Putamen (tissue), 1 donor: ENCODE measurements around the gene ARHGAP6.
"Not testable (repeated sequence)": the region's sequence is repeated elsewhere in the genome, so short reads cannot be mapped to it uniquely, and the experiment has no call there.

Source experiments
- DNase-seq: peaks from one replicate; pipeline ENCODE4 v3.0.0-alpha.2; 2016; ENCODE audit warnings: low spot score

The ARHGAP6 gene

GRCh38 chrX:11525685-11526084, 140.0 kb downstream of the ARHGAP6 start:
- no peak for DNase-seq

DNA sequence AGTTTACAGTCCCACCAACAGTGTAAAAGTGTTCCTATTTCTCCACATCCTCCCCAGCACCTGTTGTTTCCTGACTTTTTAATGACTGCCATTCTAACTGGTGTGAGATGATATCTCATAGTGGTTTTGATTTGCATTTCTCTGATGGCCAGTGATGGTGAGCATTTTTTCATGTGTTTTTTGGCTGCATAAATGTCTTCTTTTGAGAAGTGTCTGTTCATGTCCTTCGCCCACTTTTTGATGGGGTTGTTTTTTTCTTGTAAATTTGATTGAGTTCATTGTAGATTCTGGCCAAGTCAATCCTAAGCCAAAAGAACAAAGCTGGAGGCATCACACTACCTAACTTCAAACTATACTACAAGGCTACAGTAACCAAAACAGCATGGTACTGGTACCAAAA, 146.5 kb downstream of the ARHGAP6 start:
- DNase-seq = not testable (repeated sequence)

- no peak for DNase-seq
These were observed 155.9 kb downstream of the ARHGAP6 start for GRCh38 chrX:11509786-11510185.

GRCh38 chrX:11504234-11504633, 161.5 kb downstream of the ARHGAP6 start:
- DNase-seq = no peak

DNA sequence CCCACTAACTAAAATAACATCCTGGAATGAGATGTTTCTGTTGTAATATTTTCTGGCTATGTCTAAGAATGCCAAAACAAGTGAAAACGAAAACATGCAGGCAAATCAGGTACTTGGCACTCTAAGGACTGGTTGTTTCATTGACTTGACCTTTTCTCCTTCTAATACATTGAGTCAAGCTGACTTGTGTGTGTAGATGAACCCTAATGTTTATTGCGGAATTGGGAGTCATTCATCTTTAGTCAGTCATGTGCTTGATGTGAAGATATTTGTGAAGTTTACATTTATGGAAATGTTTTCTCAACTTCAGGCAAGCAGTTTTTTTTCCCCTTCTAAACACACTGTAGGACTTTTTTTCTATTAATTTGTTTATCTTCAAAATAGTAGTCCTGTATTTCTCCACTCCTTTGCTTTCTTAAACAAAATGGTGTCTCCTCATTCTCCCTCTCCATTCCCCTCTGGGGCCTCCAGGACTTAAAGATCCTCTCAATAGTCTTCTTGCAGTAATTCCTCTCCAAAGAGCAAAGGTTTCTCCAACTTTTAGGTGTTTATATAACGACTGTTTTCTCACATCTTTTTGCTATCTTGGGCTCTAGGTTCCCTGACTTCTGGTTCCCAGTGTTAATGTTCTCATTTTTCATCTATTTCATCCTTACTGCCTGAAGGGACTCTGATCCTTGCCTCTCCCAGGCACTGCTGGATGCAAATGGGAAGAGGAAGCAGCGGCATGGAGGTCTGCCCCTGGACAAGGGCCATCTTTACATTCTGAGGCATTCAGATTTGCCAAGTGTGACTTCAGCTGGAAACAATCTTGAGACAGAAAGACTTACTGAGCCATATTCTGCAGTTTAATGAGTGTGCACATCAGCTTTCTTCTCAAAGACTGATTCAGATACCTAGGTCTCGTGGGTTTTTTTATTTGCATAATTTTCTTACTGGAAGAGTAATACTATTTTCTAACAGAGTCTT, 166.4 kb downstream of the ARHGAP6 start:
- no peak for DNase-seq

DNA sequence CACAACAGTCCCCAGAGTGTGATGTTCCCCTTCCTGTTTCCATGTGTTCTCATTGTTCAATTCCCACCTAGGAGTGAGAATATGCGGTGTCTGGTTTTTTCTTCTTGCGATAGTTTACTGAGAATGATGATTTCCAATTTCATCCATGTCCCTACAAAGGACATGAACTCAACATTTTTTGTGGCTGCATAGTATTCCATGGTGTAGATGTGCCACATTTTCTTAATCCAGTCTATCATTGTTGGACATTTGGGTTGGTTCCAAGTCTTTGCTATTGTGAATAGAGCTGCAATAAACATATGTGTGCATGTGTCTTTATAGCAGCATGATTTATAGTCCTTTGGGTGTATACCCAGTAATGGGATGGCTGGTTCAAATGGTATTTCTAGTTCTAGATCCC, 174.3 kb downstream of the ARHGAP6 start:
- DNase-seq = not testable (repeated sequence)

- no peak for DNase-seq
These were observed 181.4 kb downstream of the ARHGAP6 start for GRCh38 chrX:11484290-11484689.

GRCh38 chrX:11481035-11481434, 184.7 kb downstream of the ARHGAP6 start:
- no peak for DNase-seq

DNA sequence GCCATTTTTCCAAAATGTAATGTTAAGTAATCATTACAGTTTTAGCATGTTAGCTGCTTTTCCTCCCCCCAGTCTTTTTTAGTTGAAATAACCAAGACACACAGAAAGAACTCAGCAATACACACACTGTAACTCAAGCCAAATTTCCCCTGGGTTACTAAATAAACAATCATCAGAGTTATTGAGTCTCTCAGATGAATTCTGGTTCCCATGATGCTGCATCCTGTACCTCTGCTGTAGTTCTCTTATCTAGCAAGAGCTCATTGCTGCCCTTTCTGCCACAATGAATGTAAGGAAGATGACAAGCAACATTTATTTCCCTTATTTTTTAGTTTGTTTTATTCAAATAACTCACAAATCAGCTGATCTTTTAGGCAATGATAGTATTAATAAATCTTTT, 185.1 kb downstream of the ARHGAP6 start:
- DNase-seq = no peak

GRCh38 chrX:11478911-11479310, 186.8 kb downstream of the ARHGAP6 start:
- DNase-seq = no peak

- DNase-seq = no peak
These were observed 187.7 kb downstream of the ARHGAP6 start for GRCh38 chrX:11478026-11478425.

- DNase-seq = no peak
These were observed 191.1 kb downstream of the ARHGAP6 start for GRCh38 chrX:11474576-11474975.

DNA sequence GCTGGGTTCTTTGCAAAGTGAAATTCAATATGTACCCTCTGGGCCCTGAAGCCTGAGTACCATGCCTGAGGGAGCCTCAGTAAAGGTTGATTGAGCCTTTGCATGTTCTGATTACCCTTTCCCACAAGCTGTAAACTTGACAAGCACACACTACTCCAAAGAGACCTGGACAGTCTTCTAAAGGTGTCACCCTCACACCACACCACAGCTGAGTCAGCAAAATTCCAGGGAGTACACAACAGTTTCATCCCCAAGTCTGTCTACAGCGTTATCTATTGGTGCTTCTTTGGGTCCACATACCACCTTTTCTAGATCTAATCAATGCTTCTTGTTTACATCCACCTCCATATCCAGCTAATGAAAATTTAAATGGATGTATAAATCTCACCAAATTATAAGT, 191.7 kb downstream of the ARHGAP6 start:
- no peak for DNase-seq

DNA sequence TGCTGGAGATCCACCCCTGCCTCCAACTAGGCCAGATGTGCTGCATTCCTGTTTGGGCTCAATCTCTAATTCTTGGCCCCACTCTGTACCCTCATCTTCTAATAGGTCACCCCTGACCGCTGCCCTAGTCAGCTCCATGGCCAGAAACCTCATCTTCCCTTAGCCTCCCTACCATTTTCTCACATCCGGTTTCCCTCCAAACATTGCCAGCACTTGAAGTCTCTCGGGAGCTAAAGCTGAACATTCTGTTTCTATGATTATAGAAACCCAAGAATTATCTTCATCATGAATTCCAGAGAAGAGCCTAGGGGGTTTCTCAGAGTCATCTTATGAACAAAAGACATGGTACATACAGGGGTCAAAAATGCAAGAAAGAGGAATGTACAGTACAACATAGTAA, 192.8 kb downstream of the ARHGAP6 start:
- DNase-seq = no peak

- no peak for DNase-seq
These were observed 193.3 kb downstream of the ARHGAP6 start for GRCh38 chrX:11472381-11472780.

GRCh38 chrX:11470250-11470974, 195.3 kb downstream of the ARHGAP6 start:
- DNase-seq = no peak

DNA sequence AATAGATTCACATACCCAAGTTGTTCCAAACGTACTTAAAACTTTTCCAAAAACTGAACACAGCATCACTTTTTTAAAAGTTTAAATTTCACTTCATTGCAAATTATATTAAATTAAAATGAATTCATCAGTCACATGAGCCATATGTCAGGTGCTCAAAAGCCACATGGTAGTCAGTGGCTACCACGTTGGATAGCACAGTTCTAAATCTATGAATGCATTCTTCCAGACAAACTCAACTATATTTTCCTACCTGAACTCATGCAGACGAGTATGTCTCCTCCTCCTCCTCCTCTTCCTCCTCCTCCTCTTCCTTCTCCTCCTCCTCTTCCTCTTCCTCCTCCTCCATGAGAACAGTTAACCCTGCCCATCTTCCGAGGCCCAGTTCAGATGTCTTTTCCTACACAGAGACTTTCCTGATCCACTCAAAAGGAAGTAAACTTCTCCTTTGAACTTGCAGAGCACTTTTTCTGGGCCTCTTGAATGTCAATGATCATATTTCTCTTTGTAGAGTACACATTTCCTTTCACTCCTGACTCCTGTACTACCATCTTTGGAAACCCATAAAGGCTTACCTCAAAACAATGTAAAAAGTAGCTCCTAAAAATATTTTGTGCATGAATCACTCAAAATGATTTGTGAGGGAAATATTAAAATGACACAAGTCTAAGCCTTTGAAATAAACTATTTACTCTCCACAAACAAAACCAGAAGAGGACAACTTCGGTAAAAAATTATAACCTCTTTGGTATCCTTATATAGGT, 199.9 kb downstream of the ARHGAP6 start:
- DNase-seq = no peak

DNA sequence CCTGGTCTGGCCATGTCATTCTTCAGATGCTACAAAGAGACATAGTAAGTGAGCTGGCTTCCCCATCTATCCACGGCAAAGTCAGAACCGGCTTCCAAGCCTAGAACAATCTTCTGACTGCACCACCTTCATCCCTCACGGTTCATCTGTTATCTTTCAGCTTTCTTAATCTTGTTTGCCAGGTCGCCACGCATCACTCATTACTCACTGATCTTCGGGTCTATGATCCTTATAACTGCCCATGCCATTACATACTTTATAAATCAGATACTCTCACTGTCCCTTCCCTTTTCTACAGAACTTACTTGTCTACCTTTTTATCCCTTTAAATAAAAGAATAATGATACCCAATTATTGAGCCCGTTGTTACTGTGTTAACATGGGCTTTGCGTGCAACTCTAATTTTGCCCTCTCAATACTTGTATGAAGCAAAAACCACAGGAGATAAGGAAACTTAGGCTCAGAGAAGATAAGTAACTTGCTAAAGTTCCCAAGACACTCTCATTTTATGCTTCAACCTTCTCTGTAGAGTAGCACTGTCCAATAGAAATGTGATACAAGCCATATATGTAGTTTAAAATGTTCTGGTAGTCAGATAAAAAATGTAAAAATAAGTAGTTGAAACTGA, 200.8 kb downstream of the ARHGAP6 start:
- no peak for DNase-seq

- DNase-seq = no peak
These were observed 201.3 kb downstream of the ARHGAP6 start for GRCh38 chrX:11464380-11464779.

GRCh38 chrX:11462648-11463047, 203.1 kb downstream of the ARHGAP6 start:
- DNase-seq = no peak

DNA sequence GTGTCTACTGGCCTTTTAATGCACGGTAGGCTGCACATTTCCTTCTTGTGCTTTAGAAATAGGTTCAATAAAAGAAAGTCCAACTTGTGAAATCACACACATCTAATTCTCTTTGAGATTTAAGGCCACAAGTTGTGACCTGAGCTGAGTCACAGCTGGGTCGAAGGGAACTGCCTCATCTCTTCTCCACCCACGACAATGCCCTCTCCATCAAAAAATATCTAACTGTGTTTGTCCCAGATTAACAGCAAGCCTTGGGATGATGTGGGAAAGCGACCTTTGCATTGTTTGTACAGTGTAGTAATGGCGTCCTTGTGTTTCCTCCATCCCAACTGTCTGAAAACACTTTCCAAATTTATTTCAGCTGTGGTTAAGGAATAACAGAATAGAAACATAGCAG, 203.6 kb downstream of the ARHGAP6 start:
- no peak for DNase-seq
